OCI-LY1 (cell line): ENCODE results near the gene RIOK3.

Experiments
- EZH2 ChIP-seq: fragments of 200-600 bp; sonication (generic), shearing (Covaris generic); IDR thresholded peaks from 2 replicates; pipeline ENCODE4 v1.8.0; 2017; ENCODE audit warnings: borderline replicate concordance, mixed run types, mild to moderate bottlenecking, antibody characterized with exemption, low read length, moderate library complexity, mixed read lengths
- TF ChIP-seq, protein P1 (sequence below): fragments of 200-600 bp; sonication (generic), shearing (Covaris generic); IDR thresholded peaks from 2 replicates; pipeline ENCODE4 v1.5.1; 2017; ENCODE audit warnings: mild to moderate bottlenecking, antibody characterized with exemption, low read length, moderate library complexity, mixed read lengths

DNA sequence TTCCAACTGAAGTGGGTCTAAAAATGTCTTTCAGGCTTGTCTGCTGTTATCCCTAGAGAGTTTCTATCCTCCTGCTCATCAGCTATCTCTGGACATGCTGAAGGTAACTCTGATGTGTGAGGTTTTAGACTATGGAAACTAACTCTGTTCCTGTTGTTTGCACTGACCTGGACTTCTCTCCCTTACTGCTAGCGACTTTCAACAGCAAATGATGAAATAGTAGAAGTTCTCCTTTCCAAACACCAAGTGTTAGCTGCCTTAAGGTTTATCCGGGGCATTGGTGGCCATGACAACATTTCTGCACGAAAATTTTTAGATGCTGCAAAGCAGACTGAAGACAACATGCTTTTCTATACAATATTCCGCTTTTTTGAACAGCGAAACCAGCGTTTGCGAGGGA lies 77.1 kb downstream of the RIOK3 start:
- TF ChIP-seq EZH2, result no peak
- TF ChIP-seq, protein P1, sequence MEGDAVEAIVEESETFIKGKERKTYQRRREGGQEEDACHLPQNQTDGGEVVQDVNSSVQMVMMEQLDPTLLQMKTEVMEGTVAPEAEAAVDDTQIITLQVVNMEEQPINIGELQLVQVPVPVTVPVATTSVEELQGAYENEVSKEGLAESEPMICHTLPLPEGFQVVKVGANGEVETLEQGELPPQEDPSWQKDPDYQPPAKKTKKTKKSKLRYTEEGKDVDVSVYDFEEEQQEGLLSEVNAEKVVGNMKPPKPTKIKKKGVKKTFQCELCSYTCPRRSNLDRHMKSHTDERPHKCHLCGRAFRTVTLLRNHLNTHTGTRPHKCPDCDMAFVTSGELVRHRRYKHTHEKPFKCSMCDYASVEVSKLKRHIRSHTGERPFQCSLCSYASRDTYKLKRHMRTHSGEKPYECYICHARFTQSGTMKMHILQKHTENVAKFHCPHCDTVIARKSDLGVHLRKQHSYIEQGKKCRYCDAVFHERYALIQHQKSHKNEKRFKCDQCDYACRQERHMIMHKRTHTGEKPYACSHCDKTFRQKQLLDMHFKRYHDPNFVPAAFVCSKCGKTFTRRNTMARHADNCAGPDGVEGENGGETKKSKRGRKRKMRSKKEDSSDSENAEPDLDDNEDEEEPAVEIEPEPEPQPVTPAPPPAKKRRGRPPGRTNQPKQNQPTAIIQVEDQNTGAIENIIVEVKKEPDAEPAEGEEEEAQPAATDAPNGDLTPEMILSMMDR, result no peak
